Stimulated activated naive CD4-positive, alpha-beta T cell (primary cell): ENCODE measurements around the gene CUTA.

Experiments
- DNase-seq, 6 experiments: peaks; one replicate each; lab custom pipeline; 2025; lab: John Stamatoyannopoulos, UW

CUTA gene

GRCh38 chr6:33439956-33440648 lies 22.2 kb upstream of the CUTA start:
- DNase-seq = no peak

DNA sequence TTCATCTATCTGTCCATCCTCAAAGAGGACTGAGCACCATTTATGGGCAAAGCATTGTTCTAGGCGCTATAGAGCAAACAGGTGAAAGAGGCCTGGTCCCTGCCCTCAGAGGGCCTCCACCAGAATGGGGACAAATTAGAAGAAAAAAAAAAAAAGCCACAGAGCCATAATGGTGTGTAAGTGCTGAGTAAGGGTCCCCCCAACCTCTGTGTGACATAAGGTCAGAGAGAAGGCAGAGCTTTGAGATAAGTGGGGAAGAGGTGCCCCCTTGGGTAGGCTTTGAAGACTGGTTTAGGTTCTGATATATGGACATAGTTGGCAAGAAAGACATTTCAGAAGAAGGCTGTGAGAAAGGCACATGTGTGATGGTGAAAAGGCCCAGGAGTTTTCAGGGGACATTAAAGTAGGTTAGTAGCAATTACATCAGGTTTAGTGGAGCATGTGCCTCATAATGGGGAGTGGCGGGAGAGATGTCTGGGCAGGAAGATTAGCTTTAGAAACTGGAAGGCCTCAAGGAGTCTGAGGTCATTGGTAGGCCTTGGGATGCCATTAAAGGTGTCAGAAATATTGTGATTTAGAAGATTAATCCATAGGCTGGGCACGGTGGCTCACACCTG lies 21.2 kb upstream of the CUTA start:
- DNase-seq = no peak

- no peak for DNase-seq
Measured at GRCh38 chr6:33437666-33438065, 19.8 kb upstream of the CUTA start.

DNA sequence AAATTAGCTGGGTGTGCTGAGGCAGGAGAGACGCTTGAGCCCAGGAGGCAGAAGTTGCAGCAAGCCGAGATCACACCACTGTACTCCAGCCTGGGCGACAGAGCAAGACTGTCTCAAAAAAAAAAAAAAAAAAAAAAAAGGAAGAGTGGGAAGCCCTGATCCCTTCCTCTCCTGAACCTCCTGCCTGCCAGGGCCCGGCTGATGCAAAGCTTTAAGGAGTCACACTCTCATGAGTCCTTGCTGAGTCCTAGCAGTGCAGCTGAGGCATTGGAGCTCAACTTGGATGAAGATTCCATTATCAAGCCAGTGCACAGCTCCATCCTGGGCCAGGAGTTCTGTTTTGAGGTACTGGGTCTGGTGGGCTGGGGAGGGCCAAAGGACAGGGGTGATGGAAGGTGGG lies 17.1 kb upstream of the CUTA start:
- DNase-seq = no peak

DNA sequence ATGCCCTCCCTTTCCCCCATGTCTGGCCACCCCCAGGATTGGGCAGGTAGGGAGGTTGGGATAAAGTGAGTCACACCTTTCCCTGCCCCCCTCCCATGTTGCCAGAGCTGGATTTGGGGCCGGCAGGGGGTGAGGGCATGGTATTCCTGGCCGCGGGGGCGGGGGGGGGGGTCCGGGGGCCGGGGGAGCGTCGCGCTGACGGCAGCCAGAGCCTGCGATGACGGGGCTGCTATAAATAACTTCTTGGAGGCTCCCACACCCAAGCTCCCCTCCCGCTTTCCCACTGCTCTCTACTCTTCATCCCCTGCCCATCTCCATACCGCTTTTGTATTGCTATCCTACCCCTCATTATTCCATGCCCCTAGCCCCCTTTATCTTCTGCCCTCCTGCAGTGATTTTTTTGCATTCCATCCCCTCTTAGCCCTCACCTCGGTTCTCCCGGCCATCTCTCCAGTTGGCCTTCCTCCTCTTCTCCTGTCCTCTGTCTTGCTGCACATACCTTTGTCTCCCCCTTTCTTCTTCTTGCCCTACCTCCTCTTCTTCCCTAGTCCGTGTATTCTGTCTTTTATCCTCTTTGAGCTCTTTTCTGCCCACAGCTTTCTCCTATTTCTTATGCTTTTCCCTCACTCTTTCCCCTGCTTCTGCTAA lies 15.8 kb upstream of the CUTA start:
- DNase-seq = no peak

DNA sequence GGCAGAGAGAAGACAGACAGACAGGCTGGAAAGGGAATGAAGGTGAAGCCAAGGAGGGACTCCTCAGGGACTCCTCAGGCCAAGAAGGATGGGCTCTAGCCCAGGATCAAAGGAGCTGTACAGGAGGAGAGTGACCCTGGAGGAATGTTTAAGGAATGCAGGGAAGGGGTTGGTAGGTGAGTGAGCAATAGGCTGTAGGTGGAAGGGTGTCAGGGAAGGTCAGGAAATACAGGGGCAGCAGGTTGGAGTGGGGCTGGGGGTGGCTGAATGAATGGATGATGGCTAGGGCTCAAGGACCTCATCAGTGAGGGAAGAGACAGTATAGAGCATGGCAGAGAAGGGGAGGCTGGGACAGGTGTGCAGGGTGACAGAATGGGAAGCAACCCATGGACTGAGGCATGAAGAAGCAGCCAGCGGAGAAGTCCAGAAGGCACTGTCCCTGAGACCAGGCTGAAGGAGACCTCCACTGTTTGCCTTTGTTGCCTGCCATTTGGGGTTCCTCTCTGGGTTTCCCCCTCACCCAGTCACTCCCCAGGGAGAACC lies 15.2 kb upstream of the CUTA start:
- no peak for DNase-seq

DNA sequence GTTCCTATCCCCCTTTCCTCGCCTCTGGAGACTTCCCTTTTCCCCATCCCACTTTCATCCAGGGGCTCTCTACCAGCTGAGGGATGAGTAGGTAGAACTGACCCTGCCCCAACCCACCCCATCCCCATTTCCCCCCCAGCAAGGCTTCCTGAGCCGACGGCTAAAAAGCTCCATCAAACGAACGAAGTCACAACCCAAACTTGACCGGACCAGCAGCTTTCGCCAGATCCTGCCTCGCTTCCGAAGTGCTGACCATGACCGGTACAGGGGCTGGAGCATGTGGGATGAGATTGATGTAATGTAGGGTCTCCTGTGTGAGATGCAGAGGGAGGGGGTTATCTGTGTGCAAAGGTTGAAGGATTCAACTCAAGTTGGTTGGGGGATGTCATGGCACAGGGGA lies 14.6 kb upstream of the CUTA start:
- no peak for DNase-seq

- no peak for DNase-seq
Measured at GRCh38 chr6:33431880-33432541, 14.1 kb upstream of the CUTA start.

- DNase-seq = peak; percentile 80 to 88 (median 84)
Measured at GRCh38 chr6:33430991-33431879, 13.3 kb upstream of the CUTA start.

DNA sequence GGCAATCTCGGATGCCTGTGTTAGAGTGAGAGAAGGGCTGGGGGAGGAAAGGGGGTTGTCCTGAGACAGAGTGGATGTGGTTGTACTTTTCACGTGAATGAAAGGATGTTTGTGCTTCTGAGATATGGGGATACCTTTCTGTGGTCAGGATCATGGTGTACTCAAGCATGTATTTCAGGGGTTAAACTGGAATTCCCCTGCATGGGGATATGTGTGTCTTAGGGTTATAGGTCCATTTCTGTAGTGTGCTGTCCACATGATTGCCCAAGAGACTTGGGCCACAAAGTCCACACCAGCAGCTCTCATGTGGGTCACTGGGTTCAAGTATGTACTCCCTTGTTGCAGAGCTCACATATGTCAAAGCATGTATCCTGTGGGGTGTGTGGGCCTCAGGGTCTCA lies 12.4 kb upstream of the CUTA start:
- peak in 3 of 6 experiments; percentile 18 to 45 (median 43) for DNase-seq

- peak in 4 of 6 experiments; percentile 10 to 65 (median 55) for DNase-seq
Measured at GRCh38 chr6:33429750-33430052, 11.8 kb upstream of the CUTA start.

- no peak for DNase-seq
Measured at GRCh38 chr6:33428966-33429749, 11.3 kb upstream of the CUTA start.

GRCh38 chr6:33428224-33428965 lies 10.5 kb upstream of the CUTA start:
- peak in 4 of 6 experiments; percentile 24 to 67 (median 44) for DNase-seq

DNA sequence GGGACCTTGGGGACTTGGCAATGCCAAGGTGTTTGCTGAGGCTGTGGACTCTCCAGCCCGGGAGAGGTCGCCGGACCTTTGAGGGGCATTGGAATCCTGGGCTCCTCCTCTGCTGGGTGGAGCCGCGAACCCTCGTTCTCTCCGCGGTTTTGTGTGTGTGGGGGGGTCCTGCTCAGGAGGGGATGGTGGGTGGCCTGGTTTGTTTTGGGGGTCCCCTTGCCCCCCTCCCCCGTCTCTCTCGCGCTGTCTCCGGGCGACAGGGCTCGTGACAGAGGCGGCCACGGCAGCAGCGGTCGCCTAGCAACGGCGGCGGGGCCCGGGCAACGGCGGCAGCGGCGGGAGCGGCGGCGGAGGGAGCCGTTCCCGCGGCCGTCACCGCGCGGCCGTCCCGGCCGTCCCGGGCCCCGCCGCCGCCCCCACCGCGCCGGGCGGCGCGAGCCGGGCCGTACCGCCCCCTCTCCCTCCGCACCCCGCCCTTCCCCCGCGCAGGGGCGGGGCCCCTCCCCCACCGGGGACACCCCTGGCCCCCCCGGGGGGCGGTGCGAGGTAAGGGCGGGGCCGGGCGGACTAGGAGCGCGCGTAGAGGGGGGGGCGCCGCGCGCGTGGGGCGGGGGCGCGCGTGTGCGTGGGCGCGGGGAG lies 9.8 kb upstream of the CUTA start:
- DNase-seq = peak; percentile 49 to 69 (median 62)

DNA sequence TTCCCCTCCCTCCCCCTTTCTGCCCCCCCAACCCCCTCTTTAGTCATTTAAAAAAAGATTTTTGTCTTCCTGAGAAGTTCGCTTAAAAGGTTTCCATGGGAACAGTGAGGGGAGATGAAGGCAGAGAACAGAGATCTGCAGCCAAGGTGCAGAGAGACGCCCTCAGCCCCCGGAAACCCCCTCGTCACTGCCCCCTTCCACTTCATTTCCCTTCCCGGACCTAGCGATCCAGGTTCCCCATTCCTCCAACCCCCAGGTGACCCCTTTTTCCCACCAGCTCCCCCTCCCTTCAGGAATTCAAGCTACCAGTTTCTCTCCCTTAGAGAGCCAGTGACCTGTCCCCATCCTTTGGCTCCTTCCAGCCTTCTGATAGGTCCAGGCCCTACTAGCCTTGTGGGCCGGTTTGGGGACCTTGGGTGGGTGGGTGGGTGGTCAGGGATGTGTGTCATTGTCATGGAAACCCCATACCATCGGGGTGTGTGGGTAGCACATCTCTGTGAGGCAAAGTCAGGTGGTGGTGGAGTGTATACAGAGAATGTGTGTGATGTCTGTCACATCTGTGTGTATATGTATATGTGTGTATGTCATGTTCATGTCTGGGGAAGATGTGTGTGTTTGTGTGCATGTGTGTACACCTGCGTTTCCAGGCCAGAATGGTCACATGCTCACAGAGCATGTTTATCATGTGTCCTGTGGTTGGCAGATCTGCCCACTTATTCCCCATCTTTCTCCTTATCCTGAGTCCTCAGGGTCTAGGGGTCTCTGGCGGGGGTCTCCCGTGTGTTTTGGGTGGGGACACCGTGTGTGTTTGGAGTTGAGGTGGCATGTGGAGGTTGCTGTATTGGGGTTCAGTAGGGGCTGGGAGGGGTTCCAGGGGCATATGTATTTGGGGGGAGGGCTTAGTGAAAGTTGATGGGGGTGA lies 8.9 kb upstream of the CUTA start:
- DNase-seq = peak; percentile 30 to 55 (median 47)

GRCh38 chr6:33425668-33426577 lies 8.0 kb upstream of the CUTA start:
- DNase-seq = peak; percentile 77 to 88 (median 83)
